Measurements from ENCODE around the gene TUBA3E.
"Not testable (repeated sequence)": the region's sequence is repeated elsewhere in the genome, so short reads cannot be mapped to it uniquely, and the experiment has no call there.

Gene TUBA3E

DNA sequence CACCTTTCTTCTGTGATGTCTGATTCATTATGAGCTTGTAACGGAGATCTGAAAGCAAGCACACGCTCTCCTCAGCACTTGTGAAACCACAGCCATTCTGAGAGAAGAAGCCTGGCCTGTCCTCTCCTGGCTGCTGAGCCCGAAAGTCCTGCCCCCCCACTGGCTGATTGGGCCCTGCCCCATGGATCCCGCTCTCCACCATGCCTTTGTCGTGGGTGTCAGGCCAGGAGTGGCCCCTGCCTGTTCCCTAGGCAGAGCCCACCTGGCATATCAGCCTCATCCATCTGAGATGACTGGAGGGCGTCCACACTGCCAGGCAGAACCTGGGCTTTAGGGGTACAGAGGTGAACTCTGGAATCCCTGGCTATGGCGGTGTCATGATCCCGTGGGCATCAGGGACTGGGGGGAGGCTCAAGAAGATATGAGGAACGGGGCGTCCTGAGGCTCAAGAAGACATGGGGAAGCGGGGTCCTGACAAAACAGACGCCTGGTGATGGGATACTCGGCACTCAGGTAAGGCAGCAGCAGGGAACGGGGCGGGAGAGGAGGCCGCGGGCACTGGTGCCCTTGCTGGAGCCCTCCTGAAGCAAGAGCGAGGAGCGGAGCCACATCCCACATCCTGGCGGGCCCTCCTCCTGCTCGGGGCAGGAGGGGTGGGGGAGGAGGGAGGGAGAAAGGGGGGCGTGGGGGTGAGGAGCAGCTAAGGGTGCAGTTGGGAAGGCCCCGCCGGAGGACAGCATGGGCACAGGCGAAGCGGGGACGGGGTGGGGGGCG, 54.8 kb downstream of the TUBA3E start:
- not testable (repeated sequence) for DNase-seq (ENCODE audit: low read depth)

DNA sequence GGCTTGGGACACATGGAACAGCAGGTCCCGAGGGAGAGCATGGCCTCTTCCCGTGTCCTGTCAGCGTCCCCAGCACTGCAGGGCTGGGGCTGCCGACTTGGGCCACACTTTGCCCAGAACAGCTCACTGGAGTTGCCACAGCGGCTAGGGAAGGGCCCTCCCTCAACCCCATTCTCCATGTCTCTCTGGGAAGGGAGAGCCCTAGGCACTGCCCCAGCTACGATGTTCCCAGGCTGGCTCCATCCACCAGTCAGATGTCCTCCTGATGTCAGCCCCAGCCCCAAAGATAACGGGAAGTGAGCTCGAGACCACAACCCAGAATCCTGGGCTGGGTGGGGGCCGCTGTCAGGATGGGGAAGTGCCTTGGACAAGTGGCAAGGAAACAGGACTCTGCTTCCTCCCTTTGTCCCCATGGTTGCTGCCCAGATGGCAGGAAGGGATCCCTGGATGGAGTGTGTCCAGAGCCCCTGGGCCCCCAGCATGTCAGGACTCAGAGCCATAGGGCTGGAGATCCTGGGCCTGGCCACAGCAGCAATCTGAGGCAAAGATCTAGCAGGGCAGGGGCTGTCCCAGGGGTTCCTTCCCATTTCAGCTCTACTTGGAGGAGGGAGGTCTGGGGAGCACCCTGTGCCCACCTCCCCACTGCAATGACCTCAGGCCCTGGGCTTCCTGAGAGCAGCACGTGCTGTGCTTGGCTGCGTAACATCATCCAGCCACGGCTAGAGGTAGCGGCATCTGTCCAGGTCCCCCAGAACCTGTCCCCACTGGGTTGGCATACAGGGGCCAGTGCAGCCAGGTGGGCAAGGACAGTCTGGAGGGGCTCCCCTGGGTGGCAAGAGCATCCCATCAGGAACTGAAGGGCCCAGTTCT, 55.6 kb downstream of the TUBA3E start:
- DNase-seq (ENCODE audit: low read depth), result not testable (repeated sequence)

All from fibroblast of the conjunctiva (primary cell).